HG03439 (cell line): ENCODE measurements around the gene STUM.
A peak's percentile ranks its signal among the peaks of the same experiment; 100 is the strongest.
"Not testable (repeated sequence)": the region's sequence is repeated elsewhere in the genome, so short reads cannot be mapped to it uniquely, and the experiment has no call there.

Source experiments
- ATAC-seq: cut with Tn5 transposase; IDR thresholded peaks from one replicate; pipeline ENCODE4 v1.9.1; 2021; ENCODE audit warnings: mild to moderate bottlenecking, moderate library complexity; ENCODE audit not compliant: unreplicated experiment

Gene STUM

DNA sequence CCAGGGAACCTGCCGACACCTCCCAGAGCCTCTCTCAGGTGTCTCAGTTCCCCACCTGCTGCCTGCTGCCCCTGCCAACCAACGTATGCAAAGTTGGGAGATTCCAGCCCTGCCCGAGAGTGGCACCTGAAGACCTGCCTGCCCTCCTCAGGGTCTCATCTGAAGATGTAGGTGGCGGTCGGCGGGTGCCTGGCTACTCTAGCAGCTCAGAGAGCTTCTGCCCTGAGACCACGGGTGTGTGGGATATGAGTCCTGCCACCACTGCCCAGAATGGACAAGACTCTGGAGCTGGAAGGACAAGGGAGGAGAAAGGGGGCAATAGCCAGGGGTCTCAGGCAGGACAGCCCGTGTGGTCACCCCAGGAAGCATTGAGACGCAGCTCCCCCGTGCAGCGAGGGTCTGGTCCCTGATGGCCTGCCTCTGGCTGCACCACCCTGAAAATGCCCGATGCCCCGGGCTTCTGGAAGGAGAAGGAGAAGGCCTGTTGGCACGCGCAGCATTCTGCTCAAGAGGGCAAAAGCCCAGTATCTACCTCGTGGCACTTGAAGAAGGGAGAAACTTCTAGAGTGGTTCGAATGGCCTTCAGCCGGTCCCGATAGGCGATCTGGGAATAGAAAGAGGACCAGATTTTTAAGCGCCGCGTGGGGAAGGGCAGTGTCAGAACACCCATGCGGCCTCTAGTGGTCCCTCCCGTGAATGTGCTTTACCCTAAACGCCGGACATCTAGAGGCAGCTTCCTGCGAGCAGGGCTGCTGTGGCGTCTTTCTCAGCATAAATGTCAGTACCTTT, 88.8 kb downstream of the STUM start:
- ATAC-seq, result no peak

DNA sequence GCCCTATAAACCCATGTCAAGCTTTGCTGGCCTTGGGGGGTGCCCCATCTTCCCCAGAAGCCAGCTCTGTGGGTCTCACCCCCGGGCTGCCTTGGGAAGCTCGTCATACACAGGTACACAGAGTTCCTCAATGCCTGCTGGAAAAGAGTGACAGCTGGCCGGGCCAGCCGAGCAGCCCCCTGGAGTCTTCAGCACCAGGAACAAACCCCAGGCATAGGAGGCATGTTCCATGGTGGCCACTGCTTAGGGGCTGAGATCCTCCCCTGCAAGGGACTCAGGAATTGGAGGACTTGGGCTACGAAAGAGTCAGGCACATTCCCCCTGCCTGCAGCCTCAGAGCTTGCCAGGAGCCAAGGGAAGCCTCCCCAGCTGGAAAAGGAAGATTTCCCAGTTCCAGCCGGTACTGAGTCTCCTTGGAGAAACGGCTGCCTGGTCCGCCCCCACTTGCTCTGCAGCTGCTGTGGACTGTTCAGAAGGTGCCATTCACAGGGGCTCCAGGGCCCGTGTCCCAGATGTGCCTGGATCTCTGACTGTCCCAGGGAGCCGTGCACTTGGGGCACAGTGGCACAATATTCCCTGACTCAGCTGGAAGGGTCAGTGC, 89.5 kb downstream of the STUM start:
- no peak for ATAC-seq

DNA sequence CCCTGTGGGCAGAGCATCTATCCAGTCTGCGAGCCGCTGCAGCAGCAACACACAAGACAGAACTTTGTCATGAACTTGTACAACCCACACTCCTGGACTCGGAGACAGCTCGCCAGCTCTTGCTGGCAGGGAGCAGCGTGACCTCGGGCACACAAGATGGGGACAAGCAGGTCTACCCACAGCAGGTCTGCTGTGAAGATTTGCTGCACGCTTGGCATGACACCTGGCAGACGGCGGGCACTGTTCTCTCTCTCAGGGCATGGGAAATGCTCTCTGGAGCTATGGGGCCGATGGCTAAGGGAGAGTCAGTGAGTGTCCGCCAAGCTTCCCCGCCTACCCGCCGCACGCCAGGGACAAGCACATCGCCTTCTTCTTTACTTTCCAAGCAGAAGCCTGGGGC, 90.0 kb downstream of the STUM start:
- no peak for ATAC-seq

DNA sequence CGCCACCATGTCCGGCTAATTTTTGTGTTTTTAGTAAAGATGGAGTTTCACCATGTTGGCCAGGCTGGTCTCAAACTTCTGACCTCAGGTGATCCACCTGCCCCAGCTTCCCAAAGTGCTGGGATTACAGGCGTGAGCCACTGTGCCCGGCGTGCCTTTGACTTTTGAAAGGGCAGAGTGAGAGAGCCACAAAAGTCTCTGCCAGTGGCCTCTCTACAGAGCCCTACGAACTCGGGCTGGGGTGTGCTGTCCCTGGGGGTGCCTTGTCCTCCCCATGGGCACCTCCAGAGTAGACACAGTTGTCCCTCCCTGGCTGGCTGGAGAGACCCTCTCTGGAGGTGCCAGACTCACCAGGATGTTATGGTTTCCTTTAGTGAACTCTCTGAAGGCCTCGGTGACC, 90.6 kb downstream of the STUM start:
- not testable (repeated sequence) for ATAC-seq

DNA sequence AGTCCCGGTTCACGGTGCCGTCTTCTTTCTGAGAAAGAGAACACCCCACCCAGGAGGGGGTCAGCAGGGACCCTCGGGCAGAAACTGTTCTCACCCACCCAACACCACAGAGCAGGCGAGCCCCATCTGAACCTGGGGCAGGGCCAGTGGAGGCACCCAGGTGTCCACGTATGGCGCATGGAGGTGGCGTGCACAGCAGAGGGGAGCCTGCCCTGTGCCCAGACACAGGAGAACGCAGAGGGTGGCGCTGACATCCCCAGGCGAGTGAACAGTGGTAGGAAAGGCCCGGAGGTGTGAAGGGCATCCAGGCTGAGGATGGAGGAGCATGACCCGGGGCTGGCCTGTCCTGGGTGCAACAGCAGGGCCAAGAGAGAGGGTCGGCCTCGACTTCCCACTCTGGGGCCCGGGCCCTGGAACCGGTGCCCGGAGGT, 91.1 kb downstream of the STUM start:
- no peak for ATAC-seq

DNA sequence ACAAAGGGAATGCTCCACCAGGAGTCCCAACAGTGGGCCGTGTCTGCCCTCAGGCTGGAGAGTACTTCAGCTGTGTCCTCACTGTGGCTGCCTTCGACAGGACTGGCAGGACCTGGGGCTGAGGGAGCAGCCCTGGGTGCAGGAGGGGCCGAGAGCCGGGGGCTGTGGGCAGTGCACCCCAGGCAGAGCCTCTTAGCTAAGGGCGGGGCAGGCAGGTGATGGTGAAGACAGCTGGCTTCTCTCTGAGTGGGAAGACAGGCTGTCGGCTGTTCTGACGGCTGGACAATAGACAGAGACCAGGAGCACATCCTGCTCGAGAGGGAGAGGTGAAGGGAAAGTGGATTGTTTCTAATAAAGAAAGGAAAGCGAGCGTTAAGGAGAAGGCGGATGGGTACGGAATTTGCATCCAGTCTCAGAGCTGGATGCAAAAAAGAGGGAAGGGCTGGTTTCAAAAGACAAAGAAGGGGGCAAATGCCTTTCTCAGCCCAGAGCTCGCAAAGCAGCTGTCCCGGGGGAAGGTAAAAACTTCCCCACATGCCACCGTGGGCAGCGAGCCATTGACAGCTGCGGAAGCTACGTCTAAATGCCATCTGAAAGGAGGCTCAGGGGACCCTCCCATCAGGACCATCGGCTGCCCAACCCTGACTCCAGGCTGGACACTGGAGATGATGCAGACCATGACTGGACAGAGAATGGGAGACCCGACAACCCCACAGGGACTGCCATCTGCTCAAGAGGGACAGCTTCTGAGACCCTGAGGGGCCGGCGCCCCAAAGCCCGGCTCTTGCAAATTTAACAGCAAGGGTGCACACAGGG, 92.0 kb downstream of the STUM start:
- ATAC-seq, result no peak

DNA sequence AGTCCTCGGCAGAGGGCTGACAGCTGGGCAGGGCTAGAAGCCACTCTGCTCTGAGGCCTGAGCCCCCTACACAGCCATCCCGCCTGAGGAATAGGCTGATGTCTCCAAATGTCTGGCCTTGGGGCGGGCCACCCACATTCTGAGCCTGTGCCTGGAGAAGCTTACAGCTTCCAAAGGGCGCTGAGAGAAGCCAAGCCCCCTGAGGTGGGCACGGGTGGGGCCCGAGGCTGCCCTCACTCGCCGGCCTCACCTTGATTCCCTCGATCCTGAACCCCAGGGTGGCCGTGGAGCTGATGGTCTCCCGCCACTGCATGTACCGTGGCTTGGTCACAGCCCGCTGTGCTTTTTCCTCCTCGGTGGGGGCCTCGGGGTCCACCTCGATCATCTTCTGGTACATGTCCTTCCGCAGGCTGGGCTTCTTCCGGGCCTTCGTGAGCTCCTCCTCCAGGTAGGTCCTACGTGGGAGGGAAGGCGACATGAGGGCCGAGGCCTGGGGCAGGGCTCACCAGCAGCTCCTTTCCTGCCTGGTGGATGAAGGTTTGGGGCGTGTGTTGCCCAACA, 93.2 kb downstream of the STUM start:
- no peak for ATAC-seq

DNA sequence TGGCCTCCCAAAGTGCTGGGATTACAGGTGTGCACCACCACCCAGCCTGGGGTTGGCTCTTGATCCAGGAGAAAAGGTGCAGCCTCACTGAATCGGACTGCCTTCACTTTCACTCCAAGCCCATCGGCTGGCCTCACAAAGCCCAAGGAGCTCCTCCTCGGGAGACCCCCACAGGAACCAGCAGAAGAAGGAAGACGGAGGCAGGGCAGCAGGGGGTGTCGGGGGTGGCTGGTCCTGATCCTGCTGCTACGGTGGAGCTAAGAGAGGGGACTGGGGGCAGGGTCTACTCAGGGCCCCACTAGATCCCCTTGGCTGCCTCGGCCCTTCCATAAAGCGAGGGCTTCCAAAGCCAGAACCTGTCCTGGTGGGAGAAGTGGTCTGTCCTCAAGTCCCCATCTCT, 93.9 kb downstream of the STUM start:
- ATAC-seq, result no peak

DNA sequence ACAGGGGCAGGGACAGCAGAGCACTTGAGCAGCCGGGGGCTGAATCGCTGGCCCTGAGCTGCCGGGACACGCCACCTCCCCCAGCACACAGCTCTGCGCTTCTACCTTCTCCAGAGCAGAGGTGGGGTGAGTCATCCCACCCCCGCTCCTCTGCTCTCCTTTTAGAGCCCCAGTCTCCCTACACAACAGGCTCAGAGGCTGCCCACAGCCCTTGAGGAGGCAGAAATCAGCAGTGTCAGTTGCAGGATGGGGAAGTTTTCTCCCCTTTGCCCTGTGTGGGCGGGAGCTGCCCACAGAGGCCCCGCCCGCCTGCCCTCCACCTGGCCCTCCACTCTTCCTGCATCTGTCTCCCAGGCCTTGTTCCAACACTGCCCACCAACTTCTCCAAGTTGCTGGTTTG, 94.6 kb downstream of the STUM start:
- ATAC-seq, result peak; percentile 72

DNA sequence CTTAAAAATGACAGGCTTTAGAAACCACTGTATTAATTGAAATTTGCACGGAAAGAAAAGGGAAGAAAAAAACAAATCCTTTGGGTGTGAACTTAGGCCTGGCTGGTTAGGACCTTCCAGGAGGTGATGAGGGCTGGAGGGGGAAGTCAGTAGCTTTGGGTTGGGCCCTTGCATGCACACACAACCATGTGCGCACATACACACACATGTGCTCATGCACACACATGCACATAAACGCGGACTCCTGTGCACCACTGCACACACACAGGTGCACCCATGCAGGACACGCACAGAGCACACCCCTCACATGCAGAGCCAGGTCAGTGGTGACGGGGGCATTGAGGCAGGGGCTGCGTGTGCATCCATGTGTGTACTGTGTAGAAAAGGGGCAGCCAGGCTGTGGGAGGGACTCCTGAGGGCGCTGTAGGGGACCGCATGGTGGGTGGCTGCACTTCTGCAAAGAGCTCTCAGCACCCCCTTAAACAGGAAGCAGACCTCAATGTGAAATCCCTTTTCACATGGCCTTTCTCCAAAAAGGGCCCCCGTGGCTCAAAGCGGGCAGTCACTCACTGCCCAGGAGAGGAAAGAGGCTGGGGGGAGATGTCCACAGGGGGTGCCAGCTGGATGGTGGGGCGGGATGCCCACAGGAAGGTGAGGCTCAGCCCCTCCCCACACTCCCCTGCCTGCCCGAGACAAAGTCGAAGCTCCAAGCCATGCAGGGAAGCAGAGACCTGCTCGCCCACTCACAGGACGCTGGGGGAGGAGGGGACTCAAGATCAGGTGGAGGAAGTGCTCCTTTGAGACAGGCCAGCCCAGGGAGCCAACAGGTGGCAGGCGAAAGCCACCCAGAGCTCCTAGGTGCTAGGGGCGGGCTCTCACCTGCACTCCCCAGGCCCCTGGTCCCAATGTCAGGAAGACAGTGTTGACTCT, 95.3 kb downstream of the STUM start:
- no peak for ATAC-seq

DNA sequence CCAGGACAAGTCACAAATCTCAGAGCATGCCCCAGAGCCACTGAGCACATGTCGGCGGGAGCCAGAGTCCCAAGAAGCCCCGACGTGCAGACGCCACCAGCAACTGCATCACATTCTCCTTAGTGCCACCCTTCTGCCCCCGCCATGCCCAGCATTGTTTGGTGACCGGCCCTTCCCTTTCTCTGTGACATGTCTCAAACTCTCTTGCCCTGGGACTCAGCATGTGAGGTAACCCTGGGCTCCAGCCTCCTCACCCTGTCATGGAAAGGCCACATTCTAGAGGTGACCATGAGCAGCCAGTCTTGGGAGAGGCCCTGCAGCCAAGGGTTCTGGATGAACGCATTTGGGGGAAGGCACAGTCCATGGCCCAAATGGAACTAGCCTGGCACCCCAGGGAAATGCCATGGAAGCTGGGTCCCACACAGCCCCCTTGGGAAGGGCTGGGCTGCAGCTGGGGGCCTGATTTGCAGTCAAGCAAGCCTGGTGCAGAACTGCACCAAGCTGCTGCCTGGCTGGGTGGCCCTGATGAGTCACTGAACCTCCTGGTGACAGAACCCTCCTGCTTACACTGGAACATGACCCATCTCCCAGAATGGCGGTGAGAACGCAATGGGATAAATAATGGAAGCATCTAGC, 96.1 kb downstream of the STUM start:
- no peak for ATAC-seq

DNA sequence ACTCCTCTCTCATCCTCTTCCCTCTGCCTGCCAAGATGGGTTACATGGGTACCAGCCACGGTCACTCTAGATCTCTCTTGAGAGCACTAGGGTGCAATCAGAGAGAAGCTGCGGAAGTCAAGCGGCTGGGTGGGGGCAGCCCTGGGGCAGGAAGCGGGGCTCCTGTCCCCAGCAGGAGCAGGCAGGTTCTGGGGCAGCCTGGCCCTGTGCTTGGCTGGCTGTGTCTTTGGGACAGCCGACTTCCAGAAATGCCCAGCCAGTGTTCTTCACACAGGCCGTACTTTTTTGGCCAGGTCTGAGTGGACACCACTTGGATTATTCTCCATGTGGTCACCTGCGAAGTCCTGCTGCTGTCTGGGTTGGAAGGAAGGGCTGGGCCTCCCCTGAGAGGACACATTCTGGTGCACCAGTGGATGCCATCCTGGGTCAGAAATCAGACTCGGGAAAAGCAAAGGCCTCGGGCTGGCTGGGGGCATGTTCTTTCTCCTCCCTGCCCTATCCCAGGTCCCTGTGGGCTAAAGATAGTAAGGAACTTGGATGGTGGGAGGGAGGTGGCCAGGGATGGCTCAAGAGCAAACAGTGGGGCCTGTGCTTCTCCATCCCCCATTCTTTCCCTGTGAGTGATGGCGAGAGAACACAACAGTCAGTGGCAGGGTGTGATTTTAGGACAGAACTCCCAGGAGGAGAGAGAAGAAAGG, 96.9 kb downstream of the STUM start:
- ATAC-seq, result no peak

DNA sequence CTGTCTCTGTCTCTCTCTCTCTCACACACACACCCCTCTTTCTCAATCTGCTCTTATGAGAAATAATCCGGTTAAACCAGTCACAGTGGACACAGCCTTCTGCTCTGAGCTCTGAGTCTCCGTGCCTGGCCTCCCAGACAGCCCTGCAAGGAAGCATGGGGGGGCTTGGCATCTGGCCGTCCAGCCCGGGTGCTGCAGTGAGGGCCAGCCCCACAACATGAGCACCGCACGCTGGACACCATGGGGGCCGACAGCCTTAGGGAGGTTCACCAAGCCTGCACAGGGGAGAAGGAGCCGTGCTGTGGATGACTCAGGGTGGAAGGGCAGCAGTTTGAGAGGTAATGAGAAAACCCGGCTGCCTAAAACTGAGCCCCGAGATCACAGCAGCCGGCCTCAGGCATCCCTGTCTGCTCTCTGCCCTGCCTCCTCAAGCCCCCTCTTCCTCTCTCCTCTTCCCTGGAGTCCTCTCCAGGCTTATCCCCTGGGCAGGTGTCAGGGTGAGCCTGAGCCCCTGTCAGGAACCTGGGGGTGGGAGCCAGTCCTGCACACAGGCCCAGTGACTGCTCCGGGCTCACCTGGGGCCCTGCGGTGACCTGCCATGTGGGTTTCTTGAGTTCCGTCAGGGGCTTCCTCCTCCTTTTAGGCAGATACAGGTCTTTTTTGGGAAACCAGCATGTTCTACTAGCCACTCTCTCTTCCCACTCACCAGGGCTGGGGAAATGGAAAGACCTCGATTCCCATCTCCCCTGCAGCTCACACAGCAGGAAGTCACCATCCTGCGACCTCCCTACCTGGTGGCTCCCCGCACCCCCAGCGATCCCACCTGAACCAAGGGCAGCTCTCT, 97.7 kb downstream of the STUM start:
- no peak for ATAC-seq

DNA sequence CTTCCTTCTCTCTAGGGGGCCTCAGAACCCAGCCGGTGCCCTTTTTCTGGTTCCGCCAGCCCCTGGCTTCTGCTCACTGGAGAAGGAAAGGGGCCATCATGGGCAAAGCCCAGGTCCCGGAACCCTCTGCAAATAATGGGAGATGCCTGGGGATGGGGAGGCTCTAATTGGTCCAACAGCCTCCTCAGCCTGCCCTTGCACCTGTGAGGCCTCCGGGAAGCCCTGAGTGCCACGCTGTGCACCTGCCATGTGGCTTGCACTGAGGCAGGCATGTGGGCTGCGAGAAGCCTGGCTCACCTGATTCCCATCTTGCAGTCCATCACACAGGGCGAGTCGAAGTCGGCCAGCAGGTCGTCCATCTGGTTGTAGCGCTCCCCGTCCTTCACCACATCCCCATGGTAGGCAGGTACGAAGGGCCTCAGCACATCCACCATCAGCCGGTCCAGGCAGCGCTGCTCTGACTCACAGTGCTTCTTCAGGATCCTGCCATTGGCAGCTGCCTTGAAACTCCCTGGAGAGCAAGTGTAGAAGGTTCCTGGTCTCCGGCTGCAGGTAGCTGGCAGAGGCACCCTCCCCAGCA, 98.4 kb downstream of the STUM start:
- no peak for ATAC-seq

DNA sequence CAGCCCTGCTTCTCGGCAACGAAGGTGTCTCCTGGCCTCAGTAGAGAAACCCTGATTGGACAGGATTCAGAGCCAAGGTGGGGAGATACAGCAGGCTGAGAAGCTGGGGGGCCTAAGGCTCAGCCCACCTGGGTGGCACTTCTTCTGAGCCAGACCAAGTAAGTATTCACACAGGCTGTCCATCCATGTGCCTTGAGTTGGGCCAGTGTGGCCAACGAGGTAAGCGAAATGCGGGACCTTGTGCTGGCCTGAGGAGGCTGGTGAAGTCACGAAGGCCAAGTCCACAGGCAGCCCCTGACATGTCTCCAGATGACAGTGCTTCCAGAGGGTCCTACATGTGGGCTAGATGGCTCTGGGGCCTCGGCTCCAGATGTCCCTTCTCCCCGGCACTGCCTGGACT, 99.2 kb downstream of the STUM start:
- no peak for ATAC-seq

DNA sequence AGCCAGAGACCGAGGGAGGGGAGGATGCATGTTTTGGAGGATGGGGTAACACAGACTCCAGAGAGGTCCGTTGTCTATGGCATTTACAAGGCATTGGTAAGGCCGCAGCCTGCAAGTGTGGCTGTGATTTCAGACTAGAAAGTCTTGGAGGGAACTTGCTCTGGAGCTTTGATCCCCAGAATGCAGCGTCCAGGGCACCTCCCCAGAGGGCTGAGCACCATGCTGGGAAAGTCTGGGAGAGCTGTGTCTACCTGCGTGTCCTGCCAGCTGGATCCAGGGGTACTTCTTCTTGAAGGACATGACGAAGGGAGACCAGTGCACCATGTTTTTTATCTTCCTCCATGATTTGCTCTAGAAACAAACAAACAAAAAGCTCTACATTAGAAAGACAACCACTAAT, 99.9 kb downstream of the STUM start:
- no peak for ATAC-seq

DNA sequence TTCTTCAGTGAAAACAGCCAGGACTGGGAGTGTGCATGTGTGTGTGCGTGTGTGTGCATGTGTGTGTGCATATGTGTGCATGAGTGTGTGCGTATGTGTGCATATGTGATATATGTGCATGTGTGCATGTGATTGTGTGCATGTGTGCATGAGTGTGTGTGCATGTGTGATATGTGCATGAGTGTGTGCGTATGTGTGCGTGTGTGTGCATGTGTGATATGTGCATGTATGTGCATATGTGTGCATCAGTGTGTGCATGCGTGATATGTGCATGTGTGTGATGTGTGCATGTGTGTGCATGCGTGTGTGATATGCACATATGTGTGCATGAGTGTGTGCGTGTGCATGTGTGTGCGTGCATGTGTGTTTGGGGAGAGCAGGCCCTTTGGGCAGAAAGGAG, 100.7 kb downstream of the STUM start:
- no peak for ATAC-seq

DNA sequence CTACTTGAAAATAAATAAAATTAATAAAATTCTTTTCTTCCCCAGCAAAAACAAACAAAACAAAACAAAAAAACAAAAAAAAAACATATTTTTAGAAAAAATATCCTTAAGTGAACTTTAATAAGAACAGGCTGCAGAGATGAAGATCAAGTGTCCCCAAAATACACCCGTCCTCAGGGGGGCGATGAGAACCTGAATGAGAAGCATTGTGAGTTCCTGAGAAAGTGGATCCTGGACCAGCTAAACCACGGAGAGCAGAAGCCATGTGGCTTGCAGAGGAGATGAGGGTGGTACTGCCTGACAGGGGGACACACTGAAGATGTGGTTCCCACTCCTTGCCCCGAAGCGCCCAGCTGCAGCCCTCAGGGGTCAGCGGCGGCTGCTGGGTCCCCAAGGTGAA, 101.2 kb downstream of the STUM start:
- no peak for ATAC-seq
